Spleen (tissue), 7 donors: ENCODE measurements around the gene CHD9NB.

Source experiments
- CTCF ChIP-seq, 11 experiments: fragments of 200-600 bp in 7 of 11; fragments of 450-650 bp in 4 of 11; sonication (generic) in 4 of 11; IDR thresholded peaks in 8 of 11; conservative IDR thresholded peaks in 3 of 11; 1 replicate in 7 of 11; 2 replicates in 4 of 11; pipeline versions ENCODE4 v1.4.0 to v1.8.0; 2016 to 2021; ENCODE audit warnings: antibody characterized with exemption in 11 of 11, inconsistent platforms in 4 of 11, mild to moderate bottlenecking in 1 of 11
- POLR2AphosphoS5 ChIP-seq, 3 donors: sonication (generic); formaldehyde crosslinking; IDR thresholded peaks; one replicate each; pipeline ENCODE4 v1.5.1; 2017; ENCODE audit warnings: antibody characterized with exemption in 3 of 3
- donor health status: DM: no; HTN: no; CAD: no; lungs with moderate emphysema.
- donor health status: DM: no; HTN: no; CAD: no.
- donor health status: DM: no; HTN: no; CAD: no.

- TF ChIP-seq CTCF (IDR thresholded peaks at IDR 0.05 in 8 of 11, conservative IDR thresholded peaks at IDR 0.05 in 3 of 11) (no peak), POLR2AphosphoS5 (IDR thresholded peaks at IDR 0.05) (no peak)
Measured at GRCh38 chr16:53024045-53024444, 28.7 kb downstream of the CHD9NB start.
